Activated CD4-positive, alpha-beta memory T cell treated with anti-CD3 and anti-CD28 coated beads for 36 hours (primary cell): ENCODE results near the gene NLRP9. TPM values are rescaled to one million over a fixed set of nuclear protein-coding genes. Genes with fewer than 3 reads are reported as not detected.

ENCODE experiments used
- CTCF ChIA-PET: fragments of 350-600 bp; sonication (Branson Sonifier 250); formaldehyde crosslinking; loops from one replicate; lab custom pipeline; 2021; ENCODE audit warnings: antibody characterized with exemption, inconsistent platforms; lab: Charles Lee
- POLR2A ChIA-PET: fragments of 350-600 bp; sonication (Branson Sonifier 250); formaldehyde crosslinking; loops from one replicate; lab custom pipeline; 2021; ENCODE audit warnings: antibody characterized with exemption; lab: Charles Lee
- DNase-seq: peaks from one replicate; pipeline ENCODE4 v3.0.0-alpha.2; 2020
- H3K27ac Mint-ChIP-seq: one replicate; pipeline ENCODE4 v1.8.0; 2021; ENCODE audit warnings: mixed read lengths
- H3K27me3 Mint-ChIP-seq: one replicate; pipeline ENCODE4 v1.8.0; 2021; ENCODE audit warnings: mixed read lengths
- H3K36me3 Mint-ChIP-seq: one replicate; pipeline ENCODE4 v1.8.0; 2021; ENCODE audit warnings: mixed read lengths
- H3K4me1 Mint-ChIP-seq: one replicate; pipeline ENCODE4 v1.8.0; 2021; ENCODE audit warnings: low read depth, mixed read lengths
- H3K4me3 Mint-ChIP-seq: one replicate; pipeline ENCODE4 v1.8.0; 2021; ENCODE audit warnings: mild to moderate bottlenecking, mixed read lengths
- H3K9me3 Mint-ChIP-seq: one replicate; pipeline ENCODE4 v1.8.0; 2021; ENCODE audit warnings: mixed read lengths
- intact Hi-C: fragments of 100-400 bp; cut with micrococcal nuclease; formaldehyde crosslinking; loops from one replicate; pipeline ENCODE4 v1.15.1; 2023
- total RNA-seq, 2 experiments: library from RNA; stranded (reverse); gene quantifications; one replicate each; pipeline ENCODE4 v1.2.3, GENCODE V29; 2021

The NLRP9 gene
- total RNA-seq, 2 experiments from 2014 or later = not detected

DNA sequence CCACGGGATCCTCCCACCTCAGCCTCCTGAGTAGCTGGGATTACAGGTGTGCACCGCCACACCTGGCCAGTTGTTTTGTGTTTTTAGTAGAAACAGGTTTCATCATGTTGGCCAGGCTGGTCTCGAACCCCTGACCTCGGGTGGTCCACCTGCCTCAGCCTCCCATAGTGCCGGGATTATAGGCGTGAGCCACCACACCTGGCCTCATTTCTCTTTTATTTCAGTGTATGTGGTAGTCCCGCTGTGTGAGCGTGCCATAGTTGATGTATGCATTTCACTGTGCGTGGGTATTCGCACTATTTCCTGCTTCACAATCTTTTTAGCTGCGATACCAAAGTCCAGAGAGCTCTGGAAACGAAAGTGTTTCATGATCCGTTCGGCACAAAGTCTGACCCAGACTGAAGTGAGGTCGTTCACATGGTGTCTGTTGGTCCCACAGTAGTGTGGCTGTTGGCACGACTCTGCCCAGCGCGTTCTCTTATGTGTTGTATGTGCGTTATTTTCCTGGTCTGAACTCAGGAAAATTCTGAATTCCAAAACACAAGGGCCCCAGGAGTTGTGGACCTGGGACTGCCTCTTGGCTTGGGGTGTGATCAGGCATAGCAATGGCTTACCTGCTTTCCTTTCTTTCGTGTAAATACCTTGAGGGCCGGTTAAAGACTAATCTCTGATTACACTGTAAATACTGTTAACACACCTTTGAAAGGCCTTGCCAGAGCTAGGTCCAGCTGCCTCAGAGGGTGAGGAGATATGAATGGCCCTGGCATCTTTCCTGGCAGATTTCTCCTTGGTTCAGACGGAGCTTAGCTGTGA is 54.5 kb downstream of the NLRP9 start:
- no peaks in the 10 kb centered on the region for H3K27me3 Mint-ChIP-seq
- ChIA-PET POLR2A (no interaction called here), CTCF (no interaction called here)
- no peak overlapping the region for H3K27ac Mint-ChIP-seq
- peaks cover 10% of the 10 kb centered on the region for H3K4me1 Mint-ChIP-seq
- DNase-seq = no peak
- intact Hi-C loops = no loop called here
- H3K9me3 Mint-ChIP-seq = no peaks in the 10 kb centered on the region
- peaks cover 21% of the 10 kb centered on the region for H3K36me3 Mint-ChIP-seq
- H3K4me3 Mint-ChIP-seq = no peak overlapping the region

DNA sequence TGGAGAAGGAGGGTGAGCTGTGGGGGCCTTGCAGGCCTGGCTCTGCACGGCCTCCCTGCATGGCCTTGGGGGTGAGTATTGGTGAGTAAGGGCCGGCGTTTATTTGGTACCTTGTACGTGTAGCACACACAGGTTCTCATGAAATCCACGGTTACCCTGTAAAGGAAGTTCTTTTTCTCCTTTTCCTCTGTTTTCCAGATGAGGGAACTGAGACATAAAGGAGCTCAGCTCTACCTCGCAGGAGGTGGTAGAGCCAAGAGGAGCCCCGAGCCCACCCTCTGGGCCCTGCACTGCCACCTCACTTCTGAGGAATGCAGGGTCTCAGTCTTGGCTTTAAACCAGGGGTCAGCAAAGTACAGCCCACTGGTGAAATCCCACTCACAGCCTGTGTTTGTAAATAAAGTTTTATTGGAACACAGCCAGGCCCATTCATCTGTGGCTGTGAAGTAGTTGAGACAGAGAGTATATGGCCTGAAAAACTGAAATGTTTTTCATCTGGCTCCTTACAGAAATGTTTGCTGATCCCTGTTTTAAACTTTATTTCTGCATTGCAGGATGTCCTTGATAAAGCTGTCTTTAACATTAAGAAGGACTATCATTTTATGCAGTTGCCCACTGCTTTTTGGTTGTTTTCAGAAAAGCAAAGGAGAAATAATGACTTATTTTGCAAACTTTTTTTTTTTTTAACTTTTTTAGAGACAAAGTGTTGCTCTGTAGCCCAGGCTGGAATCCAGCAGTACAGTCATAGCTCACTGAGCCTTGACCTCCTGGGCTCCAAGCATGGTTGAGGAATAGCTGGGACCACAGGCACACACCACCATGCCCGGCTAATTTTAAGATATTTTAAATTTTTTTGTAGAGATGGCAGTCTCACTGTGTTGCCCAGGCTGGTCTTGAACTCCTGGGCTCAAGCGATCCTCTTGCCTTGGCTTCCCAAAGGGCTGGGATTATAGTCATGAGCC is 56.8 kb downstream of the NLRP9 start:
- Mint-ChIP-seq H3K27me3 (no peaks in the 10 kb centered on the region), H3K36me3 (peaks cover 26% of the 10 kb centered on the region), H3K27ac (no peak overlapping the region), H3K4me3 (no peak overlapping the region), H3K9me3 (no peaks in the 10 kb centered on the region), H3K4me1 (peaks cover 31% of the 10 kb centered on the region)
- POLR2A ChIA-PET = no interaction called here
- CTCF ChIA-PET = interaction anchor here (0.7 kb wide), 1 partner anchor 50 kb away, joined by 4 read pairs; no protein-coding TSS in a partner anchor
- intact Hi-C loops = no loop called here
- no peak for DNase-seq

DNA sequence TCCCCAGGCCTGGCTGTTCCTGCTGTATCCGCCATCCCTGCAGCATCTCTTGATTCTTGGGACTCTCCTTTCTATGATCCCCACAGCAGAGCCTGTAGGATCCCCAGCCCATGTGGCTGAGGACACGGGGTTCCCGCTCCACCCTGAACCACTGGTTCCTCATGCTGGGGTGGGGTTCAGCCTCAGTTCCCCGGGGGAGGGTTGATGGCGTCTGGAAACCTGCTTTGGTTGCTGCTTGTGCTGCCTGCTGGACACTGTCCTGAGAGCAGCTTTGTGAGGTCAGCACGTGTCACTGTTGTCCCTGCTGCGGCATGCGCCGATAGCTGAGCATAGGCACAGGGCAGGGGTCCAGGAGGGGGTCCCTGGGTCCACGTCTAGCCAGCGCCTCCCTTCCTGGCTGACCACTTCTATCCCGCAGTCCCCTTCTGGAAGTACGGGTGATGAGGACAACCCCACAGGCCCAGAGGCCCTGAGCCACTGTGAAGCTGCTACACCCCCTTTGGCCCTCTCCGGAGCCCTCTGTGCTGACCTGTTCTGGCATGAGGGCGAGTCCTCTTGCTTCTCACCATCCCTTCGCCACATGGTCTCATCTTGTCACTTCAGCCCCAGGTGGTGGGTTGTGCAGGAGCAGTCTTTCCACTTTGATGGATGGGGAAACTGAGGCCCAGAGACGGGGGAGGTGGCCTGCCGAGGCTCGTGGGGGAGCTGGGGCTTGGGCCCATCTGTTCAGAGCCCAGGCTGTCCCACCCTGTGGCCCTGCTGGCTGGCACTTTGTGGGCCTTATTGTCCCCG is 57.7 kb downstream of the NLRP9 start:
- no peak overlapping the region for H3K27ac Mint-ChIP-seq
- H3K27me3 Mint-ChIP-seq = no peaks in the 10 kb centered on the region
- ChIA-PET CTCF (no interaction called here), POLR2A (no interaction called here)
- intact Hi-C loops = no loop called here
- H3K4me1 Mint-ChIP-seq = peaks cover 38% of the 10 kb centered on the region
- H3K4me3 Mint-ChIP-seq = no peak overlapping the region
- no peak for DNase-seq
- peaks cover 20% of the 10 kb centered on the region for H3K36me3 Mint-ChIP-seq
- H3K9me3 Mint-ChIP-seq = no peaks in the 10 kb centered on the region

DNA sequence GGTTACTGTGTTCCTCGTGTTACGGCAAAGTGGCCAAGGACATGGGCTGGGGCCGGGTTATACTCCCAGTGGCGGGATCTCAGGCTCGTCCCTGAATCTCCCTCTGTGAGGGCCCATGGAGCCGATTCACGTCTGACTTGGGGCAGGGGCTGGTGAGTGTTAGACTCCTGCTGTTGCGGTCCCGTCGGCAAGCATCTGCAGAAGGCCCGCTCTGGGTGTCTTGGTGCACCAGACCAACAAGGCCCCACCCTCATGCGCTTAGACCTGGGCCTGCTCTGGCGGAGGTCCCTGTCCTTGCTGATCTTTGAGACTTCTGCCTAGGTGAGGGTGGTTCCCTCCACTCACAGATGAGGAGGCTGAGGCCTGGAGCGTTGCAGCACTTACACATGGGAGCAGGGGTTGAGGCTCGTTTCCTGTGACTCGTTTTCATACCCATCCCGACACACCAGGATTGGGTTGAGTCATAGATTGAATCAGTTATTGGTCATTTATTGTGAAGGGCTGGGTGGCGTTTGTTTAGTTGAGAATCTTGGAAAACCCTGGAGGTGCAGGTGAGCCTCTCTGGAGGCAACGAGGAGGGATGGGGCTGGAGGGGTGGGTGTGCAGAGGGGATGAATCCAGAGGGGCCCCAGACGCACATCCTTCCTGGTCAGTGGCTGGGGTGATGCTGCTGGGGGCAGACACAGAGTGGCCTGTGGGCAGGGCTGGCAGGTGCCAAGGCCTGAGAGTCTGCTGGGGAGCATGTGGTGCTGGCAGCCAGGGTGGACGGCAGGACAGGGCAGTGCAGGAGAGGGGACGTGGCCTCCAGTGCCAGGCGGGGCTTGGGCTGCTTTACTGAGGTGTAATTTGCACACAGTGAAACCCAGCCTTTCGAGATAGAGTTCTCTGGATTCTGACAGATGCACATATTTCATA is 58.6 kb downstream of the NLRP9 start:
- Mint-ChIP-seq H3K4me3 (no peak overlapping the region), H3K9me3 (no peaks in the 10 kb centered on the region), H3K27ac (peak overlapping the region; percentile 70), H3K36me3 (peaks cover 21% of the 10 kb centered on the region), H3K27me3 (no peaks in the 10 kb centered on the region), H3K4me1 (peaks cover 38% of the 10 kb centered on the region)
- CTCF ChIA-PET = no interaction called here
- intact Hi-C loops = no loop called here
- POLR2A ChIA-PET = no interaction called here
- peak; percentile 32 for DNase-seq

DNA sequence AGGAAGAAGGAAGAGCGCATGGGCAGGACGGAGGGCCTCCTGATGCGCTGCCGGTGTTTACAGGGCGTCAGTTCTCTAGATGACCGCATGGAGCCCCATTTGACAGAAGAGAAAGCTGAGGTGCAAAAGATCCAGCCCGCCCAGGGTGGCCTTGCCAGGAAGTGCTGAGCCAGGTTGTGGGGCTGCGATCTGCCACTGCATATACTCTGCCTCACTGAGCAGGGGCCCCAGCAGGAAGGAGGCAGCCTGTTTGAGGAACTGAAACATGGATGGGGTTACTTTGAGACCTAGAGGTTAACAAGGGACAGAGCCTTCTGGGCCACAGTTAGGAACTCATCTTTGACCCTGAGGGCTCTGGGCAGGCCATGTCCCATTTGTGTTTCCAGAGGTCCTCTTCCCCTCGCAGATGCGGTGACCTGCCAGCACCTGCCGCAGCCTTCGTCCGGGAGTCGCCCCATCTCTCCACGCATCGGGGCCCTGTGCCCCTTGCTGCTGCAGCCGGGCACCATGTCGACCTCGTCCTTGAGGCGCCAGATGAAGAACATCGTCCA is 60.0 kb downstream of the NLRP9 start:
- H3K4me3 Mint-ChIP-seq = no peak overlapping the region
- no peak for DNase-seq
- intact Hi-C loops = no loop called here

DNA sequence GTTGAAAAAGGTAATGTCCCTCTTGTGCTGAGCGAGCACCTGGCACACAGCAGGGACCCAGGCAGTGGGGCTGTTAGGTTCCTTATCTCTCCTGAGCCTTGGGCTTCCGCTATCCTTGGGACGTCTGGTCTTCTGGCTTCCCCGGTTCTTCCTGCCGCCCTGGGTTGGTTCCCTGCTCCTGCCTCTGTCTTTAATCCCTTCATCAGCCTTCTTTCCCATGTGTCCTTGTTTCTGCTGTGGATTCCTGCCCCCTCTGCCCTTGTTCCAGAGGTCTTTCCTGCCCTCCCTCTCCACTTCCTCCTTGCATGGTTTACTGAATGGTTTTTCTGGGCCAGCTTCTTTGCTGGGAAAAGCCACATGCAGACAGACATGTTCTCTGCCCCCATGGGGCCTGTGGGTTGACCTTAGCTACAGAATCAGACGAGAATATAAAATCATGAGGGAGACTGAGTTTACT is 60.6 kb downstream of the NLRP9 start:
- Mint-ChIP-seq H3K9me3 (no peaks in the 10 kb centered on the region), H3K27ac (peak overlapping the region; percentile 39), H3K36me3 (peaks cover 30% of the 10 kb centered on the region), H3K27me3 (no peaks in the 10 kb centered on the region), H3K4me1 (peaks cover 46% of the 10 kb centered on the region), H3K4me3 (no peak overlapping the region)
- no peak for DNase-seq
- POLR2A ChIA-PET = no interaction called here
- intact Hi-C loops = no loop called here
- CTCF ChIA-PET = no interaction called here

More for the DNA sequence above, 60.0 kb downstream of the NLRP9 start:
- Mint-ChIP-seq H3K27me3 (no peaks in the 10 kb centered on the region), H3K36me3 (peaks cover 29% of the 10 kb centered on the region), H3K4me1 (peaks cover 46% of the 10 kb centered on the region), H3K9me3 (no peaks in the 10 kb centered on the region), H3K27ac (peak overlapping the region; percentile 39)
- CTCF ChIA-PET = no interaction called here
- POLR2A ChIA-PET = no interaction called here

DNA sequence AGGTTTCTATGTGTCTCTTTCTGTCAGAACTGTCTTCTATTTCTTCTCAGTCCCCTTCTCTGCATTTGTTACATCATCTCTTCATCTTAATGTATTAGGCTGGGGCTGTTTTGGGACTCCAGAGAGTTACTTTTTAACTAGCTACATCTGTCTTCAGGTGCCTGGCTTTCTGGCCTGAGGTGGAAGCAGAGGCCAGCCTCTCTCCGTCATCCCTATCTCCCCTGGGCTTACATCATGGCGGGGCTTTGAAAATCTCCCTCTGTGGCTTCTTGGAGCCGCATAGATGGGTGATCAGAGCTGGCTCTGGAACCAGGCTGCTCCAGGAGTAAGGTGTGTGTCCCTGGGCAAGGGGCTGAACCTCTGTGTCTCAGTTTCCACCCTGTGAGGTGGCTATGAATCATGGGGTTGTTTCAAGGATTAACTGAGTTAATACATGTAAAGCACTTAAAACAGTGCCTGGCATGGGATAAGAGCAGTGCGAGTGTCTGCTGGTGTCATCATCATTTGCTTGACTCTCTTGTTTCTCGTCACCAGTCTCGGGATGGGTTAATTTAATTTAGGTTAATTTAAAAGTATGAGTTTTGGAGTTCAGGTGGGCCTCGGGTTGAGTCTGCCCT is 61.2 kb downstream of the NLRP9 start:
- DNase-seq = peak; percentile 17
- POLR2A ChIA-PET = no interaction called here
- H3K27ac Mint-ChIP-seq = no peak overlapping the region
- peak overlapping the region; percentile 90 for H3K4me3 Mint-ChIP-seq
- CTCF ChIA-PET = interaction anchor here (1.0 to 1.2 kb wide), 3 partner anchors 27 to 44 kb away, joined by 3 to 4 read pairs (median 4); no protein-coding TSS in a partner anchor
- intact Hi-C loops = no loop called here
- H3K9me3 Mint-ChIP-seq = no peaks in the 10 kb centered on the region
- no peaks in the 10 kb centered on the region for H3K27me3 Mint-ChIP-seq
- H3K4me1 Mint-ChIP-seq = peaks cover 46% of the 10 kb centered on the region
- peaks cover 33% of the 10 kb centered on the region for H3K36me3 Mint-ChIP-seq

DNA sequence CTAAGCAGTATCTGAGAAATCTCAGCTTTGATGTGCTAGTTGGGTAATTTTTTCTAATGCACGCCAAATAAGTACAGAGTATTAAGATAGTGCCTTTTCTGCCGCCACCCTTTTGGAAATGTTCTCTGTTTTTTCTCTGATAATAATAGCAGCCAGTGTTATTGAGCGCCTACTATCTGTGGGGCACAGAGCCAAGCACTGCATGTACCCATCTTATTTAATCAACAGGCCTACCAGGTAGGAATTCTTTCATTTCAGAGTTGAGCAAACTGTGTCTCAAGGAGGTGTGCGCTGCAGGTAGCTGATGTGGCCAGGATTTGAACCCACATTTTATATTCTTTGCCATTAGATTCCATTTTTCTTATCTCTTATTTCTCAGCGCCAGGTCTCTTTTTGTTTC is 61.8 kb downstream of the NLRP9 start:
- H3K4me1 Mint-ChIP-seq = peaks cover 48% of the 10 kb centered on the region
- no peak for DNase-seq
- no peaks in the 10 kb centered on the region for H3K27me3 Mint-ChIP-seq
- H3K27ac Mint-ChIP-seq = no peak overlapping the region
- peak overlapping the region; percentile 90 for H3K4me3 Mint-ChIP-seq
- H3K36me3 Mint-ChIP-seq = peaks cover 36% of the 10 kb centered on the region
- POLR2A ChIA-PET = no interaction called here
- intact Hi-C loops = no loop called here
- CTCF ChIA-PET = interaction anchor here (1.0 to 1.2 kb wide), 3 partner anchors 27 to 44 kb away, joined by 3 to 4 read pairs (median 4); no protein-coding TSS in a partner anchor
- H3K9me3 Mint-ChIP-seq = no peaks in the 10 kb centered on the region

DNA sequence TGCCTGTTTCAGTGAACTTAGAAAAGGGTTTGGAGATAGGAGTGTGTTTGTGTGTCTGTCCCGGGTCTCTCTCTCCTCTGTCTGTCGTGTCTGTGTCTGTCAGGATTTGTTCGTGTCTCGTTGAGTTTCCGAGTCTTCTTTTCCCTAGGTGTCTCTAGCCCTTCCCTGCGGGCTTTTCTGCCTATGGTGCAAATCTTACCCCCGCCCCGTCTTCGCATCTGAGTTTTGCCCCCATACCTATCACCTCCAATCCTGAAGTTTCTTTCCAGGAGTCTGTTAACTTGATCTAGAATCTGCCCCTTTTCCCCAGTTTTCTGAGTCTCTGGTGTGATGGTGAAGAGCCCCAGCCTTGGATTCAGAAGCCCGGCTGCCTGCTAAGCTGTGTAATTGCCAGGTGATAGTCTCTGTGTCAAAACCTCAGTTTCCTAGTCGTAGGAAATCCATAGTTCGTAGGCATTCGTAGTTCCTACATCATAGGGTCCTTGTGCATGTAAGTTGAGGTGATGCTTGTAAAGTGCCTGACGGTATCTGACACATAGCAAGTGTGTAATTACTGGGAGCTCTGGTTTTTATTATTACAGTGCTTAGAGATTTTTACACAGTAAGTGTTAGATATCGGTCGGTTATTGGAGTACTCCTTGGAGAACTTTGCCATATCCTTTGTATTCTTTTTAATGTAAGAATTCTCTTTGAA is 62.4 kb downstream of the NLRP9 start:
- CTCF ChIA-PET = interaction anchor here (1.0 to 1.2 kb wide), 3 partner anchors 28 to 43 kb away, joined by 3 to 4 read pairs (median 4); no protein-coding TSS in a partner anchor

More for the DNA sequence above, 62.4 kb downstream of the NLRP9 start:
- POLR2A ChIA-PET = interaction anchor here (1.3 kb wide), 1 partner anchor 19 kb away, joined by 3 read pairs; no protein-coding TSS in a partner anchor
- Mint-ChIP-seq H3K27ac (peak overlapping the region; percentile 86), H3K4me3 (peak overlapping the region; percentile 90), H3K9me3 (no peaks in the 10 kb centered on the region), H3K36me3 (peaks cover 39% of the 10 kb centered on the region), H3K27me3 (no peaks in the 10 kb centered on the region), H3K4me1 (peaks cover 54% of the 10 kb centered on the region)
- intact Hi-C loops = loop anchor here (1.0 to 2.0 kb wide), 2 partner anchors 21 to 41 kb away; partner anchors contain the start of gene U2AF2
- no peak for DNase-seq
